PC-9 (cell line): ENCODE results near the gene MCC.

ENCODE experiments used
- CTCF ChIP-seq: fragments of 200-600 bp; sonication (generic); conservative IDR thresholded peaks from 2 replicates; pipeline ENCODE4 v1.6.1; 2017; ENCODE audit warnings: mixed run types, antibody characterized with exemption, mild to moderate bottlenecking, moderate library complexity
- EZH2 ChIP-seq: fragments of 200-600 bp; sonication (generic); IDR thresholded peaks from 2 replicates; pipeline ENCODE4 v1.8.0; 2017; ENCODE audit warnings: antibody characterized with exemption, low read depth

- TF ChIP-seq CTCF: no peak
- TF ChIP-seq EZH2: no peak; the same call in 1 of the 2 replicates
Measured at GRCh38 chr5:113487781-113488644, at the start of gene MCC.
